CD4-positive, alpha-beta T cell treated with Interleukin-17A for 1 hour (primary cell): ENCODE results near the gene MMAB.

ENCODE experiments used
- DNase-seq: peaks from one replicate; pipeline ENCODE4 v3.0.0-alpha.2; 2020

MMAB gene

DNA sequence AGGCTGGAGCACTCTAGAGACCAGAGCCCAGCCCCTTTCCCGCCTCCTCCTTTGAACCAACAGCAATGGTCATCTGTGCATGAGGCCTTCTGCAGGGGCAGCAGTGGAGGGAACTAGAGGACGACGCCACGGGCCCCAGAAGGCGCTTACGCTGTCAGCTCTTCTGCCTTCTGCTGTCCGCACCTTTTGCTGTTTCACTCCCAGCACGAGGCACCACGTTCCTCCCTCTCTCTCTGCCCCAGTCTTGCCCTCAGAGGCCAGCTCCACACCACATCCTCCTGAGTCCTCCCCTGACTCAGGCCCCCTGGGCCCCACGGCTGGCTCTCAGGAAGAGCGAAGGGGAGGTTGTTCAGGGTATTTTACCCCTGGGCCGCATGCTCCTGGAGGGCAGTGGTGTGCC lies 15.5 kb downstream of the MMAB start:
- DNase-seq = no peak

DNA sequence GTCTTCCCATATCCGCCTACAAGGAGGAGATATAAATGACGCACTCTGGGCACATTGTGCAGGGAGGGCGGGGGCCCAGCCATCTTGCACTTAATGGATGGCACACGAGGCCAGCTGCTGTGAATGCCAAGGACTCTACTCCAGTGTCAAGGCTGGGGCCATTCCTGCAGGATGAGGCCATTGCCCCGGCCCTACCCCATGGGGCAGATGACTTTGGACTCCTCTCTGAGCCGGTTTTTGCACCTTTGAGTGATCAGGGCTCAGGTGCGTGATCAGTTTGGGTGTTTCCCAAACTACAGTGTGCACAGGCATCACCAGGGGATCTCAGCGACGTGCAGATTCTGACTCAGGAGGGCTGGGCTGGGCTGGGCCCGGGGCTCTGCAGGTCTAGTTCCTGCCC lies 16.1 kb downstream of the MMAB start:
- no peak for DNase-seq

DNA sequence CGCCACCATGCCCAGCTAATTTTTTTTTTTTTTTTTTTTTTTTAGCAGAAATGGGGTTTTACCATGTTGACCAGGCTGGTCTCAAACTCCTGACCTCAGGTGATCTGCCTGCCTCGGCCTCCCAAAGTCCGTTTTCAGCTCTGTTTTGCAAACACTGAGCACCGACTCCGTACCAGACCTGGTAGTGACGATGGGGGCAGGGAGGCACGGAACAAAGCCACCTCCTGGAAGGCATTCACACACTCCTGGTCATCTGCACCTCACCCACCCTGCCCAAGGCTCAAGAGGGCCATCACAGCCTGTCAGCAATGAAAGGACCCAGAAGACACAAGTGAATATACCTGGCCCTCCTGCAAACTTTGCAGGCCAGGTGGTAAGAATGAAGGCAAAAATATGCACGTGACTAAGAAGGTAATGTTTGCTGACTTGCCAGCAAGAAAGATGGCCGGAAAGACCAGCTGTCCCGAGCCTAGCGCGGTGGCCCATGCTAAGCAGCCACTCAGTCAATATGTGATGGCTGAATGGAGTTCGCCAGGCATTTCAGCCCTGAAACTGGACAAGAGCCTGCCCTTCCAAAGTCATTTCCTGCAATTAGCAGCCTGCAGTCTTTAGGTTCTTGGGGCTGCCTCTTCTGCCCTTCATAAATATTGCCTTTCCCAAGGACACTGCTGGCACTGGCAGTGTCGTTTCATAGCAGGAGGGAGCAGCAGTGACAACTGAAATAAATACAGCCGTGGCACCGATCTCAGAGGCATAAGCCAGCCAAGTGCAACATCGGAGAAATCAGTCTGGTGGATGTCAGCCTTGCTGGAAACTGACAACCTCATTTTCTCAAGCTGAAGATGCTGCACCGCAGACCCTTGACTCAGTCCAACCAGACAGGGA lies 17.6 kb downstream of the MMAB start:
- no peak for DNase-seq

DNA sequence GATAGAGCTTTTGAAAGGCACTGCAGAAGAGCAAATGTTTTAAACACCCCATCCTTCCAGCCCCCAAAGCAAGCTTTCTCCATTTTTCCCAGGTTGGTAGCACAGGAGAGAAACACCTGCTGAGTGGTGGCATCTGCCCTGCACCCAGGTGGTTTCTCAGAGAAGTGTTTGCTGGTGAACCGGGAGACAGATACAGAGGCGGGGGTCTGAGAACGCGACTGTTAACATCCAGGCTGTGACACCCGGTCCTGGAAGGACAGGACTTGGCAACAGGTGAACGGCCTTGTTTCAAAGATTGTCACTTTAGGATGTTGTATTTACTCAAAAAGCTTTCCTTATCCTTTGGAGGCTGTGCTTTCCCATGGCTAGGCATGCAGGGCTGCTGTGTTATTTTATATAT lies 18.5 kb downstream of the MMAB start:
- DNase-seq = no peak

DNA sequence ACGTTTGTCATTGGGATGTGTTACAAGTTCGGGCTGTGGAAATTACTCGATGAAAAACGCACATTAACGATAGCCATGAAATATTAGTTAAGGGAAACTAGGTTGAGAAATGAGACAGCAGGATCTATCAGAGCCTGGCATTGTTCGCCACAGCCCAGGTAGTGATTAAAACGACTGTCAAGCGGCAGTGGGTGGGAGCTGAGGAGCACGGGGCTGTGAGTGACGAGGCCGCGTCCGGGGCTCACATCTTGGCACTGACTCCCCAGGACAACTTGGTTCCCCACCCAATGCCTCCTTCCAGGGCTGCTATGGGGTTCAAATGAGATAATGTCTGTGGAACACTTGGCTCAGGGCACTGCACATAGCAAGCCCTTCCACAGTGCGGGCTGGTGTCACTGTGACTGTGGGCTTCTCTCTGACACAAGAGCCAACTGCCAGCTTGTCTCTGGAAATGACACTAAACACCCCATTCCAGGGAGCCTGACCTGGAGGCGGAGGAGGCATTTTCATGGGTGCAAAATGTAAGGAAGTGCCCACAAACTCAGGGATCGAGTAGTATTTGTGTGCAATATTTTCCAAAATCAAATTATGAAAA lies 19.3 kb downstream of the MMAB start:
- no peak for DNase-seq

- no peak for DNase-seq
Measured at GRCh38 chr12:109553483-109553882, 19.8 kb downstream of the MMAB start.

DNA sequence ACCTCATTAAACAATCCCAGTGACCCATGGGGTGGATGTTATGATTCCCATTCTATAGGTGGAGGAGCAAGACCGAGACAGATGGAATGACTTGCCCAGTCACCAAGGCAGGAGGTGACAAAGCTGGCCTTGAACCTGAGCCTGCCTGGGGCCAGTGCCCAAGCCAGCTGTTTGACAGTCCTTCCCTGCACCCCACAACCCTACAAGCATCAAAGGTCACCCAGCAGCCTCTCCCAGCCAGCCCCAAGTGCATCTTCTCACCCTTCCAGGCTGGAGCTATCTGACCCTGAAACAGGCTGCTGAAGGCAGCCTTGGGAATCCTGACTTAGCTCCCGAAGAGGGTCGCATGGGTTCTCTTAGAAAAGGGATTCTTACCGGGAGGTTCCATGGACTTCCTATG lies 20.3 kb downstream of the MMAB start:
- no peak for DNase-seq

GRCh38 chr12:109551108-109551507 lies 22.2 kb downstream of the MMAB start:
- DNase-seq = no peak

DNA sequence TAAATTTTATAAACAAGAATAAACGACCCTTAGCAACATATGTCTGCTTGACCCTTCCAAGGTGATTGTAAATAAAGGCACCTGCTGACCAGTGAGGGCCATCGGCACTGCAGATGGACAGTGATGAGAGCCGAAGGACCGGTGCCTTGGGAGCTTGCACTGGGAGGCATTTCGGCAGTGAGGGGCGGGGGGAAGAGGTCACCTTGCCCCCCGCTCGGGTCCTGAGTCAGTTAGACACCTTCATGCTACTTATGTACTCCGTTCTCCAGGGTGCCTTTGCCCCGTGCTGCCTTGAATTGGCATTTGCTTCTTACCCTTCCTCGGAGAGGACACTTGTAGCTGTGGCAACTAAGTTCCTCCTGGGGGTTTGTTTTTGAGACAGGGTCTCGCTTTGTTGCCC lies 23.0 kb downstream of the MMAB start:
- DNase-seq = no peak

GRCh38 chr12:109549613-109550270 lies 23.6 kb downstream of the MMAB start:
- no peak for DNase-seq

- DNase-seq = no peak
Measured at GRCh38 chr12:109548258-109548657, 25.0 kb downstream of the MMAB start.

DNA sequence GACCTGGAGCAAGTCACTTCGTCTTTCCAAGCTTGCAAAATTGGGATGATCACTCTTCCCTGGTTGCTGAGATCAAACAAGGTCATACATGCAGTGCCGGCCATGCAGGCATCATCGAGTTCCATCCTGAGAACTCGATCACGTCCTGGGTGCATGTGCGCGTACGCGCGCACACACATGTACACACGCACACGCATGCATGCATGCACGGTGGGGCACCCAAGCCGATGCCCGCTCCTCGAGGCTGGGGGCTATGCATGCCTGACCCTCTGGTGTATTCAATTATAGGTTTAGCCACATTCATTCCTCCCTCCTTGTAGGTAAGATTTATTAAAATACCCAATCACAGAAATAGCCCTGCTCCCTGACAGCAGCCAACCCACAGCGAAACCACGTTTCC lies 26.0 kb downstream of the MMAB start:
- no peak for DNase-seq

GRCh38 chr12:109545826-109546225 lies 27.5 kb downstream of the MMAB start:
- DNase-seq = no peak

- peak; percentile 43 for DNase-seq
Measured at GRCh38 chr12:109544955-109545531, 28.3 kb downstream of the MMAB start.

DNA sequence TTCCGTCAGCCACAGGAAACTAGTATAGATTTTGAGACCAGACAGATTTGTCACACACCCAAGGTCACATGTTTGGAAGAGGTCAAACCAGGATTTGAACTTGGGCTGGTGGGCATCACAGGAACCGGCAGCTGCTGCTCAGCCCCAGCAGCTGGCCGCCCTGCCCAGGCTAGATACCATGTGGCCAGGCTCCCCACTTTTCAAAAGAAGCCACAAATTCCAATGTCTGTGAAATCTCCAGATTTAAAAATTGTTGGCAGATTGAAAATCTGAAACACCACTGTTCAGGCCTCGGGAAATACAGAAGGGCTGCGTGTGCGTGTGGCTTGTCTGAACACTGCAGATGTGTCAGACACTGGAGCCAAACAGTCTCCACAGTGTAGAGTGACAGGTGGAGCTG lies 30.4 kb downstream of the MMAB start:
- no peak for DNase-seq

DNA sequence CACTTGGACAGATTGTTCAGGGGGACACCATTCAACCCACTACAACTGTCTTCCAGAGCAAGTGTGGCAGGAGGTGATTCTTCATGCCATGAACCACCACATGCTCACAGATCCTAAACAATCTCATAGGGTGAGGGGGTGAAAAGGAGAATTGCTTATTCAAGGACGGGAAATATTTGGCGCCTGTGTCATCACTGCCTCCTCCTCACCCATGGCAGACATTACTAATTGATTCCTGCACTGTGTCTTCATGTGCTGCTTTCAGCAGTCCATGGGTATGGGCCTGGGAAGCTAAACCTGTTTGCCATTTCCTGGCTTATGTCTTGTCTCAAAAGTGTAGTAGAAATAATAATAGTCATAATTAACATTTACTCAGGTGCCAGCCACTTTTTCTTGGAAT lies 31.3 kb downstream of the MMAB start:
- no peak for DNase-seq

DNA sequence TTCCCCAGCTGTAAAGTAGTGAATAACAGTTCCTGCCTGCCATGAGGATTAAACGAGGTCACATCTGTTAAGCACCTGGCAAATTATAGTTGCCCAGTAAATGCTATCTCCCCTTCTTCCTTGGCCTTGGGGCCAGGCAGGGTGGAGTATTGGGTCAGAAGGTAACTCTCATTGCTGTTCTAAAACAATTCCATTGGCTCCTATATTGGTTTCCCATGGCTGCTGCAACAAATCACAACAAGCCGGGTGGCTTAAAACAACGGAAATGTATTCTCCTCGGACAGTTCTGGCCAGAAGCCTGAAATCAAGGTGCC lies 31.9 kb downstream of the MMAB start:
- no peak for DNase-seq

- DNase-seq = no peak
Measured at GRCh38 chr12:109540526-109541412, 32.5 kb downstream of the MMAB start.

DNA sequence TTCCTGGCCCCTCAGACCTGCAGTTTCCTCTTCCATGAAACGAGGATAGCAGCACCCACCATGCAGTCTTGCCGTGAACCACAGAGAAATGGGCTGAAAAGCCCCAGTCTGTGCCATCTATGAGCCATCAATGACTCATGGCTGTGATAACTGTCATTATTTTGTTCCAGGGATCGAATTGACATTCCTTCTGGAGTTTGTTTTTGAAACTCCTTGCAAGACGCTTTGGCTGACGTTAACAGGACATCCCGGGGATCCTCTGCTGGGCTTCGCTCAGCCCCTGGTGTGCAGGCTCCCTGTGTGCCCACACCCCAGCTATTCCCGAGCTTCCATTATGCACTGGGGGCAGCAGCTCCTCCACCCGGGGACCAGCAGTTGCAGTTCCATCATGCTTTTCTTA lies 33.8 kb downstream of the MMAB start:
- DNase-seq = no peak

- DNase-seq = no peak
Measured at GRCh38 chr12:109538191-109538863, 35.0 kb downstream of the MMAB start.

DNA sequence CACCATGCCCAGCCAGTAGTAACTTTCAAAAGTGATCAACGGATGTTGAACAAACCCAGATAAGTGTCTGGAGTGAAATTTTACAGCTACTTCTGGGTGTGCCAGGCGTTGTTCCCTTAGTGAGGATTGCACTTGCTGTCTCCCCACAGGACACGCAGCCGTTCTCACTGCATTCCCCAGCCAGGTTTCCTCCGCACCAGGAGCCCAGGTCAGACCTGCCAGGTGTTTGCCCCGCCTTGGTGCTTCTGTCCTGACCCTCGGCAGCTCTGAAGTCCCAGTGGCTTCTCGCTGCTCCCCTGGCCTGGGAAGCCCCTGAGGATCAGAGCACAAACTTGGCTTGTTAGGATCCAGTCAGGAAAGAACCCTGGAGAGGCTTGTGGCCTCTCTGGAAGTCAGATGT lies 36.2 kb downstream of the MMAB start:
- no peak for DNase-seq

DNA sequence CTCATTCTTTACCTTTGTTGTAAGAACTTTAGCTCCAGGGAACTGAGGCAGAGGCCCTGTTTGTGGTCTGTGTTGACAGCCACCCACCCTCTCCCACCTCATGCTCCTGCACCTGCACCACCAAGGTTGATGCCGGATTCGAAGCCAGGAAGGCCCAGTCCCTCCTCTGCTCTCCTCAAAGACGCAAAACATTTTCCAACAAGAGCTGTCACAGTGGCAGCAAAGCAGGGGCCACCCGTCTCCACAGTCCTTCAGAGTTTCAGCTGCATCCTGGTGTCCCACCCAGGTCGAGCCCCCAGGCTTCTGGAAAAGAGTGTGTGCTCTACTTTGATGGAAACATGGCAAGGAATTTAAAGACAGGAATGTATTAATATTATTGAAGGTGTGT lies 37.4 kb downstream of the MMAB start:
- DNase-seq = no peak
